ENCODE results near the gene PNPLA7.

DNA sequence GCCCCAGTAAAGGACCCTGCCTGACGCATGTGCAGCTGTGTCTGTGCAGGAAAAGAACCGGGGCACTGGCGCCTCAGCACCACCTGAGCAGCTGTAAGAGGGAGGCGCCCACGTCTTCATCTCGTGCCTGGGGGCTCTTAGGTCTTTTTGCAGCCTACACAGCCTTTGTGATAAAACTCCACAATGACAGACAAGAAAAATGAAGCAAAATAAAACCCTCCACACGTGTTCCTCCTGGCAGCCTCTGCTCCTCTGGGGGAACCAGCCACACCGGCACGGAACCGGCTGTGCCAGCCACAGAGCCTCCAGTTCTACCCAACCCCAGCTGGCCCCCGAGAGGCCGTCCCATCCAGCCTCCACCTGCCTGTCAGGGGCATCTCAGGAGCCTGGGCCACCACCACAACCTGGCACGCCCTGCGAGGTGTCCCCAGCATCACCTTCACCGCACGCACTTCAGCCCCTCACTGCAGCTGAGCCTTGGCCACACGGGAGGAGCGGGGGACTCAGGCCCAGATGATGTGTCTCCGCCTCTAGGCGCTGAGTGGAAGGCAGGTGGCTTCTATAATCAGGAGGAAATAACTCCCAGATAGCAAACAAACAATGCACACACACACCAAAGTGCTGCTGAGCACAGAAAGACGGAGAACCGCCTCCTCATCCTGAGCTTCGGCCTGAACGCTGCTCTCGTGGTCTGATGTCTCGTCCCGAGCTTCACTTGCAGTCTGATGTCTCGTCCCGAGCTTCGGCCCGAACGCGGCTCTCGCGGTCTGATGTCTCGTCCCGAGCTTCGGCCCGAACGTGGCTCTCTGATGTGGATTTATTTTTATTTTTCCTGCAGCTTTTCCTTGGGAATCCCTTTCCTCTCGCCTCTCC is 62.5 kb downstream of the PNPLA7 start:
- TF ChIP-seq POLR2A (IDR thresholded peaks at IDR 0.05) = no peak
- TF ChIP-seq, protein P1, sequence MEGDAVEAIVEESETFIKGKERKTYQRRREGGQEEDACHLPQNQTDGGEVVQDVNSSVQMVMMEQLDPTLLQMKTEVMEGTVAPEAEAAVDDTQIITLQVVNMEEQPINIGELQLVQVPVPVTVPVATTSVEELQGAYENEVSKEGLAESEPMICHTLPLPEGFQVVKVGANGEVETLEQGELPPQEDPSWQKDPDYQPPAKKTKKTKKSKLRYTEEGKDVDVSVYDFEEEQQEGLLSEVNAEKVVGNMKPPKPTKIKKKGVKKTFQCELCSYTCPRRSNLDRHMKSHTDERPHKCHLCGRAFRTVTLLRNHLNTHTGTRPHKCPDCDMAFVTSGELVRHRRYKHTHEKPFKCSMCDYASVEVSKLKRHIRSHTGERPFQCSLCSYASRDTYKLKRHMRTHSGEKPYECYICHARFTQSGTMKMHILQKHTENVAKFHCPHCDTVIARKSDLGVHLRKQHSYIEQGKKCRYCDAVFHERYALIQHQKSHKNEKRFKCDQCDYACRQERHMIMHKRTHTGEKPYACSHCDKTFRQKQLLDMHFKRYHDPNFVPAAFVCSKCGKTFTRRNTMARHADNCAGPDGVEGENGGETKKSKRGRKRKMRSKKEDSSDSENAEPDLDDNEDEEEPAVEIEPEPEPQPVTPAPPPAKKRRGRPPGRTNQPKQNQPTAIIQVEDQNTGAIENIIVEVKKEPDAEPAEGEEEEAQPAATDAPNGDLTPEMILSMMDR (IDR thresholded peaks at IDR 0.05) = no peak

Data from lower leg skin (tissue), 3 donors.